Right lobe of liver (tissue), 6 donors: Measurements from ENCODE around the gene PHF3. TPM values are rescaled to one million over a fixed set of nuclear protein-coding genes. Genes with fewer than 3 reads are reported as not detected.
"Not testable (repeated sequence)": the region's sequence is repeated elsewhere in the genome, so short reads cannot be mapped to it uniquely, and the experiment has no call there.

Experiments
- ATAC-seq, 4 donors: fragments of 200-7000 bp; cut with Tn5 transposase; one replicate each; pipeline ENCODE4 v1.9.1; 2020; ENCODE audit warnings: mild to moderate bottlenecking in 4 of 4, moderate library complexity in 4 of 4
- DNase-seq, 3 donors: peaks; one replicate each; pipeline ENCODE4 v3.0.0-alpha.2; 2020
- H3K27ac ChIP-seq, 3 donors: fragments of 200-600 bp; one replicate each; pipeline ENCODE4 v1.8.0; 2022
- H3K27me3 ChIP-seq, 2 donors: fragments of 200-600 bp; one replicate each; pipeline ENCODE4 v1.8.0; 2022
- H3K36me3 ChIP-seq, 4 donors: fragments of 200-600 bp; sonication (generic) in 1 of 4; one replicate each; pipeline versions ENCODE4 v1.5.1 to v1.8.0; 2017 to 2022; ENCODE audit warnings: control low read depth in 1 of 4
- H3K4me1 ChIP-seq, 4 donors: fragments of 200-600 bp; sonication (generic) in 1 of 4; one replicate each; pipeline versions ENCODE4 v1.5.1 to v1.8.0; 2017 to 2022; ENCODE audit warnings: control low read depth in 1 of 4
- H3K4me3 ChIP-seq, 3 donors: fragments of 200-600 bp; one replicate each; pipeline ENCODE4 v1.8.0; 2022
- H3K9me3 ChIP-seq, 4 donors: fragments of 200-600 bp; sonication (generic) in 1 of 4; one replicate each; pipeline versions ENCODE4 v1.5.1 to v1.8.0; 2017 to 2022; ENCODE audit warnings: control low read depth in 1 of 4
- POLR2A ChIP-seq: fragments of 450-650 bp; IDR thresholded peaks from one replicate; pipeline ENCODE4 v1.6.1; 2017; ENCODE audit warnings: antibody characterized with exemption, mild to moderate bottlenecking
- WGBS: methylation state at CpG from one replicate; pipeline ENCODE4 v1.1.6; 2018; ENCODE audit warnings: low coverage, low lambda C conversion rate; ENCODE audit not compliant: insufficient coverage; ENCODE audit errors: missing lambda C conversion rate; 5-methylcytosine and 5-hydroxymethylcytosine counted together
- intact Hi-C, 2 donors: fragments of 100-400 bp; cut with DNase I; formaldehyde crosslinking; loops; one replicate each; pipeline versions ENCODE4 v1.11.2 to v1.14.1; 2022
- total RNA-seq, 6 experiments: library from RNA; depleted of rRNA in 2 of 6; stranded (reverse); fragments of >200 nt in 2 of 6; fragmentation: NEBNext Ultra II Directional in 3 of 6; extraction: Animal tissue kit (Norgen Biotek cat#: 25700) in 3 of 6; gene quantifications; one replicate each; pipeline versions ENCODE4 v1.1.0 to v1.2.4, GENCODE V29; 2016 to 2023
- TF ChIP-seq, protein P1 (sequence below), 4 donors: fragments of 200-600 bp in 3 of 4; fragments of 450-650 bp in 1 of 4; IDR thresholded peaks; one replicate each; pipeline versions ENCODE4 v1.5.1 to v1.8.0; 2016 to 2022; ENCODE audit warnings: antibody characterized with exemption in 4 of 4, mild to moderate bottlenecking in 2 of 4
- donor health status: DM: no; HTN: yes; CAD: no.
- donor health status: DM: no; HTN: no; CAD: no.
- donor health status: DM: no; HTN: no; CAD: no.
- donor health status: DM: no; HTN: yes; CAD: no.
- donor health status: DM: no; HTN: yes; CAD: no.

PHF3 gene
- total RNA-seq, 6 experiments from 2014 or later, result 22.1 to 35.2 (median 31.5) TPM

DNA sequence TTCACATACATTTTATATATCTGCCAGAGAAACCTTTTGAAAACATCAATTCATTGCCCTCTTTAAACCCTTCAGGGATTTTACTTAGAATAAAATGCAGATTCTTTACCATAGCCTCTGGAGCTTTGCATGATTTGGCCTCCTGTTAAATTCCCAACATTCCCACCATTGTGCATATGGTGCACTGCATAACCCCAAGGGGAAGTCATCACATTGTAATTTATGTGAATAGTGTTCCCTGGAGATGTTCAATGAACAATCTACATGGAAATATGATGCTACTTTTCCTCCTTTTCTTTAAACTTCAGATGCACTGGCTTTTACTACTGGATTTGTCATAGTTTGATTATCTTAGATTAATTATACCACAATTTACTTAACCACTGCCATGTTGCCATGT, 94.7 kb downstream of the PHF3 start:
- intact Hi-C loops, result no loop called here

DNA sequence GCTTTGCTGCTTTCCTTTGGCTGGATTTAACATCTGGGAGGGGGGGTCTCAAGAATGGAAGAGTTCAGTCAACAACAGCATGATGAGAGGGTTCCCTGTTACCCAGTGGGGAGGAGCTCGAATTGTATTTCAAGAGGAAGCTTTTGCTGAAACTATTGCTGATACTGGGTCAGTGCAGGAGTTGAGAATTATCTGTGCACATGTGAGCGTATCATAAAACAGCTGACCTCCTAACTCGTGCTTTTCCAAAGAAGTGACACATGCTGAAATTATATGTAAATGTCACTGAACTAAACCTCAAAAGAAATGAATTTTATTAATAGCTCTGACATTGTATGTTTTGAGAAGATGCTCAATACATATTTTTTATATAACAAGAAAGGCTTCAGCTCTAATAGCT, 96.3 kb downstream of the PHF3 start:
- Histone ChIP-seq H3K27me3 (no peaks in the 10 kb centered on the region), H3K27ac (no peak overlapping the region), H3K36me3 (no peaks in the 10 kb centered on the region), H3K9me3 (no peaks in the 10 kb centered on the region), H3K4me1 (peaks cover 0 to 4% (median 0%) of the 10 kb centered on the region in 4 donors), H3K4me3 (no peak overlapping the region)
- no peak for ATAC-seq
- WGBS, result 92% methylated on average over 3 of the region's 3 CpGs
- TF ChIP-seq, protein P1, sequence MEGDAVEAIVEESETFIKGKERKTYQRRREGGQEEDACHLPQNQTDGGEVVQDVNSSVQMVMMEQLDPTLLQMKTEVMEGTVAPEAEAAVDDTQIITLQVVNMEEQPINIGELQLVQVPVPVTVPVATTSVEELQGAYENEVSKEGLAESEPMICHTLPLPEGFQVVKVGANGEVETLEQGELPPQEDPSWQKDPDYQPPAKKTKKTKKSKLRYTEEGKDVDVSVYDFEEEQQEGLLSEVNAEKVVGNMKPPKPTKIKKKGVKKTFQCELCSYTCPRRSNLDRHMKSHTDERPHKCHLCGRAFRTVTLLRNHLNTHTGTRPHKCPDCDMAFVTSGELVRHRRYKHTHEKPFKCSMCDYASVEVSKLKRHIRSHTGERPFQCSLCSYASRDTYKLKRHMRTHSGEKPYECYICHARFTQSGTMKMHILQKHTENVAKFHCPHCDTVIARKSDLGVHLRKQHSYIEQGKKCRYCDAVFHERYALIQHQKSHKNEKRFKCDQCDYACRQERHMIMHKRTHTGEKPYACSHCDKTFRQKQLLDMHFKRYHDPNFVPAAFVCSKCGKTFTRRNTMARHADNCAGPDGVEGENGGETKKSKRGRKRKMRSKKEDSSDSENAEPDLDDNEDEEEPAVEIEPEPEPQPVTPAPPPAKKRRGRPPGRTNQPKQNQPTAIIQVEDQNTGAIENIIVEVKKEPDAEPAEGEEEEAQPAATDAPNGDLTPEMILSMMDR (IDR thresholded peaks at IDR 0.05), result no peak
- no peak for TF ChIP-seq POLR2A
- DNase-seq, result no peak
- intact Hi-C loops, result no loop called here

More for the DNA sequence above, 94.7 kb downstream of the PHF3 start:
- Histone ChIP-seq H3K36me3 (no peaks in the 10 kb centered on the region), H3K9me3 (no peaks in the 10 kb centered on the region), H3K27ac (no peak overlapping the region), H3K4me1 (peaks cover 0 to 4% (median 0%) of the 10 kb centered on the region in 4 donors), H3K4me3 (no peak overlapping the region), H3K27me3 (no peaks in the 10 kb centered on the region)
- DNase-seq (no peak), ATAC-seq (no peak)
- TF ChIP-seq, protein P1 (IDR thresholded peaks at IDR 0.05), result no peak
- TF ChIP-seq POLR2A, result no peak

DNA sequence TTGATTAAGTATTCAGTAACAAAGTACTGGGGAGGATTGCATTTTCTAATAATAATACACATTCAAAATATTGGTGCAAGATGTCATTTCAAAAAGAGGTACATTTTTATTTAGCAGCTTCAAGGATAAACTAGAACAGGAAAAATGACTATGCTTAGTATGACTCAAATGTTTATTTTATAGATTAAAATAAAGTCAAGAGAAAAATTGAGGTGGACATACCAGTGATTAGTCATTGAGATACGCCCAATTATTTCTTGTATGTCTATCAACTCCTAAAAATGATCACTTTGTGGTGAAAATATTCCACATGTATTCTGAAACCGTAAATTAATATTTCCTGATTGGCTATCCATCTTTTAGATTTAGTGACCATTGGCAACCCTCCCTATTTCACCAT, 96.7 kb downstream of the PHF3 start:
- Histone ChIP-seq H3K4me1 (peaks cover 0 to 4% (median 0%) of the 10 kb centered on the region in 4 donors), H3K27ac (no peak overlapping the region), H3K27me3 (no peaks in the 10 kb centered on the region), H3K36me3 (no peaks in the 10 kb centered on the region), H3K9me3 (no peaks in the 10 kb centered on the region), H3K4me3 (no peak overlapping the region)
- intact Hi-C loops, result no loop called here
- ATAC-seq (no peak), DNase-seq (no peak)
- TF ChIP-seq POLR2A, result no peak
- TF ChIP-seq, protein P1 (IDR thresholded peaks at IDR 0.05), result no peak
- 33% methylated on average over 2 of the region's 2 CpGs for WGBS

DNA sequence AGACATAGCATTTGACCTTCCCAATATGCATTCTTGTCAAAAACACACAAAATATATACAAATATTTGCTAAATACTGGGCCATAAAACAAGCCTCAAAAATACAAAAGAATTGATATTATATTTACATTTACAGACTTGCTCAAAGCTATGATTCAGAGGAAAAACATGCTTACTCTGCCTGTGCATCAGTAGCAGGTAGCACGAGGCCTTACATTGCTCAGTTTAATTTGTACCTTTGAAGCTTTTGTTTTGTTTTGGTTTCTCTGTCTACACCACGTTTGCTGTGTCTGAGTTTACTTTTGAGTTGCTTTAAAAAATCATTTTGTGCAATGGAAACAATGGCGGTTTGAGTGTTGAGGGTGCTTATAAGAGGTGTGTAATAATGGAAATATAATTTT, 99.3 kb downstream of the PHF3 start:
- TF ChIP-seq, protein P1 (IDR thresholded peaks at IDR 0.05), result no peak
- no peak for TF ChIP-seq POLR2A
- no peaks in the 10 kb centered on the region for H3K27me3 ChIP-seq
- WGBS, result 78% methylated on average over 3 of the region's 3 CpGs
- no peaks in the 10 kb centered on the region for H3K9me3 ChIP-seq
- H3K36me3 ChIP-seq, result no peaks in the 10 kb centered on the region
- H3K4me3 ChIP-seq, result no peak overlapping the region
- intact Hi-C loops, result no loop called here
- peaks cover 0 to 5% (median 2%) of the 10 kb centered on the region in 4 donors for H3K4me1 ChIP-seq
- DNase-seq (no peak), ATAC-seq (no peak)
- no peak overlapping the region for H3K27ac ChIP-seq

DNA sequence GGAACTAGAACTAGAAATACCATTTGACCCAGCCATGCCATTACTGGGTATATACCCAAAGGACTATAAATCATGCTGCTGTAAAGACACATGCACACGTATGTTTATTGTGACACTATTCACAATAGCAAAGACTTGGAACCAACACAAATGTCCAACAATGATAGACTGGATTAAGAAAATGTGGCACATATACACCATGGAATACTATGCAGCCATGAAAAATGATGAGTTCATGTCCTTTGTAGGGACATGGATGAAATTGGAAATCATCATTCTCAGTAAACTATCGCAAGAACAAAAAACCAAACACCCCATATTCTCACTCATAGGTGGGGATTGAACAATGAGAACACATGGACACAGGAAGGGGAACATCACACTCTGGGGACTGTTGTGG, 102.6 kb downstream of the PHF3 start:
- H3K4me3 ChIP-seq, H3K27me3 ChIP-seq, H3K4me1 ChIP-seq, H3K36me3 ChIP-seq, H3K27ac ChIP-seq, H3K9me3 ChIP-seq, DNase-seq, ATAC-seq, intact Hi-C loops: not testable (repeated sequence)
- 94% methylated on average over 2 of the region's 2 CpGs for WGBS
